NCI-H1092 (cell line): Measurements from ENCODE around the gene MXRA7.
A peak's percentile ranks its signal among the peaks of the same experiment; 100 is the strongest.

ENCODE experiments used
- DNase-seq: peaks from one replicate; lab custom pipeline; 2025; lab: John Stamatoyannopoulos, UW

MXRA7 gene

GRCh38 chr17:76677406-76677805, 33.4 kb downstream of the MXRA7 start:
- no peak for DNase-seq

GRCh38 chr17:76676629-76677028, 34.1 kb downstream of the MXRA7 start:
- no peak for DNase-seq

- DNase-seq: no peak
Observed at GRCh38 chr17:76675648-76676047, 35.1 kb downstream of the MXRA7 start.

- no peak for DNase-seq
Observed at GRCh38 chr17:76674600-76674999, 36.2 kb downstream of the MXRA7 start.

GRCh38 chr17:76673729-76674128, 37.0 kb downstream of the MXRA7 start:
- no peak for DNase-seq

GRCh38 chr17:76672892-76673291, 37.9 kb downstream of the MXRA7 start:
- DNase-seq: no peak

- no peak for DNase-seq
Observed at GRCh38 chr17:76672270-76672851, 38.4 kb downstream of the MXRA7 start.

DNA sequence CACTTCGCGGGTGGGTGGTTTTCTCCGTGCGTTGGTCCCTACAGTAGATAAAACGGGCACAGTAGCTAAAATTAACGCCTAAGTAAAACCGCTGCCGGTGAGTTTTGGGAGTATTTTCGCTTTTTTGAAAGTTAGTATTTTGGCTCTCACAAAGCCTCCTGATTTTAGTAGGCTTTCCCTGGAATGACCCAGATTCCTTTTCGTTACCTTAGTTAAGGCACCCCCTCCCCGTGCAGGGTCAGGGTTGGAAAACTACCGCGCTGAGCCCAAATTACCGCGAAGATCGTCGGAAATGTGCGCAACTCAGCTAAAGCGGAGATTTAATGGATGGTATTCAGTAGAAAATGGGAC, 38.9 kb downstream of the MXRA7 start:
- DNase-seq: no peak

DNA sequence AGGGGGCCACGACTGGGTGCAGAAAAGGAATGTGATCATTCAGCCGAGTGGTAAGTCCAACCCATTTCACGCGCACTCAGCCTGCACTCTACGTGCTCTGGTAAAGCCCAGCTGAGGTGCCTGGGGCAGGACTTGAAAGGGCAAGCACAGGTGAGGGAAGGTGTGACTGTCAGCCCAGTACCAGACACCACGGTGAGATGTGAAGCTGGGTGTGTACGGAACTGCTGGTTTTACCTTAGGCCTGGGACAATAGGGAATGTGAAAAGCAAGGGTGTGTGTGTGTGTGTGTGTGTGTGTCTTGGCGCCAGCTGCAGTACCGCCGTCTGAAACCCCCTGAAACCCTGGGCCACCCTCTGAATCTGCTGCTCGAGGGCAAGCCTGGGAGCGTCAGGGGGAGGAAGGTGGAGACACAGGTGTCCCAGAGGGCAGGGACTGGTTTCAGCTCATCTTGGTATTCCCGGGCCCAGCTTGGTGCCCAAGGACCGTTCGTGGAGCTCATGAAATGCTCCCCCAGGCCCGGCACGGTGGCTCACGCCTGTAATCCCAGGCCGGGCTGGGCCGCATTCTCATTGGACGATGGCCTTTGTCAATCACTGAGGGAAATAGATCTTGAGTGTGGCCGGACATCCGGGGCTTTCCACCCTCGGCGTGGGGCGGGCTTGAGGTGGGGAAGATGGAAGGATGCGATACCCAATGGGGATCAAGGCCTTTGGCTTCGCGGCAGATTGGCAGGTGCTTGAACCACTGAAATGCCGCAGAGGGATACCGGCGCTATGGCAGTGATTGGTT, 39.4 kb downstream of the MXRA7 start:
- DNase-seq: peak; percentile 100

- no peak for DNase-seq
Observed at GRCh38 chr17:76670718-76671122, 40.0 kb downstream of the MXRA7 start.

DNA sequence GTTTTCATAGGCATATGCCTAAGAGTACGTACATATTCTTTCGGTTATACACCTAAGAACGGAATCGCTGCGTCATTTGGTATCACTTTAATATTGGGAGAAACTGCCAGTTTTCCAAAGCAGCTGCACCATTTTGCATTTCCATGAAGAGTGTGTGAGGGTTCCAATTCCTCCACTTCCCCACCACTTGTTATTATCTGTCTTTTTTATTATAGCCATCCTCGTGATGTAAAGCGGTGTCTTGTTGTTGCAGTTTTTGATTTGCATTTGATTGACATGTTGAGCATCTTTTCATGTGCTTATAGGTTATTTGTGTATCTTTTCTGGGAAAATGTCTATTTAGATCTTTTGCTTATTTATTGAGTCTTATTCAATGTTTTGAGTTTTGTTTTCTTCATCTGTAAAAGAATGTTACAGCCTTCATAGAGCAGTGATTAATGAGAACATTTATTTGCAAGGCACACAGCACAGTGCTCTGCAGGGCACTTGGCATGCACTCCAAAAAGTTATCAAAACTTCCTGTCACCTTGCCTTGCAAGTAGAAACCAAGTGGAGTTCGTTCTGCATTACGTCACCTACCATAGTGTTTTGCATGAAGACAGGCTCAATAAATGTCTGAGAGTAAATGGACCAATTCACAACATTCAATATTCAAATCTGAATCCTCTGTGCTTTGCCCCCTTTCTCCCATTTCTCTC, 40.6 kb downstream of the MXRA7 start:
- no peak for DNase-seq

DNA sequence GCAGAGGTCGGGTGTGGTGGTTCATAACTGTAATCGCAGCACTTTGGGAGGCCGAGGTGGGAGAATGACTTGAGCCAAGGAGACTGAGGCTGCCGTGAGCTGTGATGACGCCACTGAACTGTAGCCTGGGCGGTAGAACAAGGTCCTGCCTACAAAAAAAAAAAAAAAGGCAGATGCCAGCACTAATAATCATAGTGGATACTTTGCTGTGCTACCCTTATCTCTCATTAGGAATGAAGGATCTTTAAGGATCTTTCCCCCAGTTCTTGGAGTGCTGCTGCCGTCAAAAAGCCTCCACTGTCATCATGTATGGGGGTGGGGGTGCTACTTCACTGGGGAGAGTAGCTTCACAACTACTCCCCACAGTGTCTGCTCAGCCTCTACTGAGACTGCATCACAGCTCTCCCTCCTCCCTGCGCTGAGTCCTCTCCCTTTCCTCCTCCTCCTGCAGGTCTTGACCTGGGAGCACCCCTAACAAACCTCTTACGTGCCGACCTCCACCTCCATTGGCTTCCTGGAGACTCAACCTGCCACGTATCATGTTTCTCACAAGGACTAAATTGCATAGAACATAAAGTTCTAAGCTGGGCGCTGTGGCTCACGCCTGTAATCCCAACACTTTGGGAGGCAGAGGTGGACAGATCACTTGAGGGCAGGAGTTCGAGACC, 42.8 kb downstream of the MXRA7 start:
- no peak for DNase-seq

- DNase-seq: no peak
Observed at GRCh38 chr17:76667491-76667755, 43.3 kb downstream of the MXRA7 start.

DNA sequence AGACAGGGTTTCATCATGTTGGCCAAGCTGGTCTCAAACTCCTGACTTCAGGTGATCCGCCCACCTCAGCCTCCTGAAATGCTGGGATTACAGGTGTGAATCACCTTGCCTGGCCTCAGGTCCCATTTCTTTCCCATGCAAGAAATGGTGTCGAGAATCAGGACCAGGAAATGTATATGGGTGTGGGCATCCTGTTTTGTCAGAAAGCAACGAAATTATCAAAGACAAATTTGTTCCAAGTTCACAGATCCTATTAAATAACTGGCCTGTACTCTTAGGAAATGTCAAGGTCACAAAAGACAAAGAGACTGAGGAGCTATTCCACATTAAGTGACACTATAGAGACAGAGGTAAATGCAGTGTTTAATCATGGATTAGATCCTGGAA, 50.1 kb downstream of the MXRA7 start:
- DNase-seq: no peak

DNA sequence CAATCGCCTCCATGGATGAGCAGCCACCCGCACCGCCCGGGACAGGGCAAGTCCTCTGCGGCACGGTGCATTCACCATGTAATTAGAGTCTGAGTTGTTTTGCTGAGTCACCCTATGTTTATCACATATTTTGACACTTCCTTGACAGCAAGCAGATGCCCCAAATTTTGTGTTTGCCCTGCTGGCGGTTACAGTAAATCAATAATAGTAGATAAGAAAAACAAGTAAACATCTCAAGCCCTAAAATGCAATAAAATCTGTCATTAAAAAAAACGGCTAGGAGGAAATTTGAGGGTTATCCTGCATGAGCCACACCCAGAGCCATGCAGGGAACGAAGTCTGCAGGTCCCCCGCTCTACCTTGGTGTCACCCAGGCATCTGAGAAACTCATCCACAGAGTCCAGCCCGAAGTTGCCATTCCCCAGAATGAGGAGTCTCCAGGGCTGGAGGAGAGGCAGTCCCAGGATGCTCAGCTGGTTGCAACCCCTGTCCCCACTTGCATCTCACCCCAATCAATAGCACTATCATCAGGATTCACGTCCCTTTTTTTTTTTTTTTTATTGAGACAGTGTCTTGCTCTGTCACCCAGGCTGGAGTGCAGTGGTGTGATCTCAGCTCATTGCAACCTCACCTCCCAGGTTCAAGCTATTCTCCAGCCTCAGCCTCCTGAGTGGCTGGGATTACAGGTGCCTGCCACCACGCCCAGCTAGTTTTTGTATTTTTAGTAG, 50.7 kb downstream of the MXRA7 start:
- no peak for DNase-seq

GRCh38 chr17:76658242-76658662, 52.5 kb downstream of the MXRA7 start:
- DNase-seq: no peak

GRCh38 chr17:76657505-76658241, 53.1 kb downstream of the MXRA7 start:
- DNase-seq: no peak

DNA sequence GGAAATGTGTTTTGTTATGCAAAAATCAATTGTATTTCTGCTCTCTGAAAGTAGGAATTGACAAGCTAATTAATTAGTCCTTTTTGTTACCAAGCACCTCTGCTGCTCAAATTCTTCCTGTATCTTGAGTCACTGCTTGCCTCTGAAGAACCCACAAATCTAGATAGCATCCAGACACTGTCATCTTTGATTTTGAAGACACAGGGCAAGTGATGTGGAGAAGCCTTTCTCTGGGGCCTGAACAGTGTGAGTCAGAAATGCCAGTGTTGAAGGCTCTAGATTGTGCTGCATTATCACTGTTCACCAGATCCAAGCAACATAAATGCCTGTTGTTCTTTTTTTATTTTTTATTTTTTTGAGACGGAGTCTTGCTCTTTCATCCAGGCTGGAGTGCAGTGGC, 56.4 kb downstream of the MXRA7 start:
- no peak for DNase-seq

DNA sequence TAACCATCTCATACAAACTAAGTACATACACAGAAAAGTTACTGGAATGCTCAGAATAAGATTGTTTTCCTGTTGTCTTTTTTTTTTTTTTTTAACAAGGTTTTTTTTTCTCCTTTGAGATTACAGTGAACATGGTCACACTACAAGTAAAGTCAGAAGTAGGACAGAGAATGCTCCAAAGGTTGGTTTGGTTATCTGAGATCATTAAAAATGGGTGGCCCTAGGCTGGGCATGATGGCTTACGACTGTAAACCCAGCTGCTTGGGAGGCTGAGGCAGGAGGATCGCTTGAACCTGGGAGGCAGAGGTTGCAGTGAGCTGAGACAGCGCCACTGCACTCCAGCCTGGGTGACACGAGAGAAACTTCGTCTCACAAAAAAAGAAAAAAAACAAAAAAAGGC, 60.3 kb downstream of the MXRA7 start:
- no peak for DNase-seq

- DNase-seq: no peak
Observed at GRCh38 chr17:76646712-76647111, 64.1 kb downstream of the MXRA7 start.

DNA sequence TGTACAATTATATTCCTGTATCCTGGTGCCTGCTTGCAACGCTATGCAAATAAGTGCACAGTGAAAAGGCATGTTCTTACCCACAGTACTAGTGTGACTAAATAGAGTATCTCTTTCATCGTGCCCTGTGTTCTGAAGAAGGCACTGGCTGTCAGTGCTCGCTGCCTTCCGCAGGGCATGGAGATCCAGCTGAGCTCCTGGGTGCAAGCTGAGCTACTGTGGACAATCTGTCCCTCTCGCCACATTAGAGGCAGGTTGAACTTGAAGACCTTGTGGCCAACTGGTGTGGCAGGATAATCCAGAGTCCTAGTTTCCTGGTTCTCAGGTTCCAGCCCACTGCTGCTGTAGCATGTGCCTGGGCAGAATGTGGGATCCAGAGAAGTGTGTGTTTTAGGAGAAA, 65.3 kb downstream of the MXRA7 start:
- DNase-seq: no peak

- no peak for DNase-seq
Observed at GRCh38 chr17:76644995-76645394, 65.8 kb downstream of the MXRA7 start.
